ENCODE data around the gene TMEM41B. TPM values are rescaled to one million over a fixed set of nuclear protein-coding genes. Genes with fewer than 3 reads are reported as not detected.
"Not testable (repeated sequence)": the region's sequence is repeated elsewhere in the genome, so short reads cannot be mapped to it uniquely, and the experiment has no call there.

Gene TMEM41B
- 10 to 100 TPM; 25.7 to 27.3 TPM for total RNA-seq

- Mint-ChIP-seq H3K4me3 (peak within 1 kb of the TSS; percentile 88), H3K27ac (peak within 1 kb of the TSS; percentile 95), H3K36me3 (peaks cover 15% of the 10 kb centered on the region), H3K27me3 (peaks cover 20% of the 10 kb centered on the region), H3K4me1 (peaks cover 27% of the 10 kb centered on the region), H3K9me3 (ENCODE audit: low read depth) (no peaks in the 10 kb centered on the region)
- peak; percentile 99 for DNase-seq
- ATAC-seq: peak; percentile 92
- CTCF ChIA-PET: interaction anchor here (0.9 to 1.3 kb wide), 3 partner anchors 50 to 147 kb away, joined by 4 to 5 read pairs (median 4); no protein-coding TSS in a partner anchor
Observed at GRCh38 chr11:9314291-9315077, at the start of gene TMEM41B. Gene TMEM41B, minus strand, starts transcription at chr11:9314593. Its CDS starts 152 bp downstream, at chr11:9314441.

GRCh38 chr11:9362393-9362863, 48.0 kb upstream of the TMEM41B start:
- ATAC-seq: no peak
- H3K4me1 Mint-ChIP-seq: peaks cover 31% of the 10 kb centered on the region
- no peaks in the 10 kb centered on the region for H3K27me3 Mint-ChIP-seq
- no peaks in the 10 kb centered on the region for H3K36me3 Mint-ChIP-seq
- CTCF ChIA-PET: interaction anchor here (0.9 to 1.0 kb wide), 2 partner anchors 18 to 197 kb away, joined by 3 read pairs; no protein-coding TSS in a partner anchor
- H3K27ac Mint-ChIP-seq: peak overlapping the region; percentile 40
- H3K4me3 Mint-ChIP-seq: no peak overlapping the region
- no peak for DNase-seq
- no peaks in the 10 kb centered on the region for H3K9me3 Mint-ChIP-seq (ENCODE audit: low read depth)

GRCh38 chr11:9360862-9361622, 46.6 kb upstream of the TMEM41B start:
- not testable (repeated sequence) for H3K27me3 Mint-ChIP-seq; H3K36me3 Mint-ChIP-seq; DNase-seq; H3K27ac Mint-ChIP-seq; ATAC-seq; H3K9me3 Mint-ChIP-seq (ENCODE audit: low read depth); H3K4me3 Mint-ChIP-seq
- CTCF ChIA-PET: interaction anchor here (1.0 kb wide), 1 partner anchor 18 kb away, joined by 4 read pairs; no protein-coding TSS in a partner anchor
- H3K4me1 Mint-ChIP-seq: peaks cover 31% of the 10 kb centered on the region

GRCh38 chr11:9357041-9357440, 42.6 kb upstream of the TMEM41B start:
- DNase-seq: no peak
- CTCF ChIA-PET: no interaction called here

GRCh38 chr11:9351321-9351881, 37.0 kb upstream of the TMEM41B start:
- no peak for DNase-seq
- no peak for ATAC-seq
- Mint-ChIP-seq H3K4me1 (peaks cover 10% of the 10 kb centered on the region), H3K27ac (no peak overlapping the region), H3K4me3 (no peak overlapping the region), H3K27me3 (peaks cover 19% of the 10 kb centered on the region), H3K9me3 (ENCODE audit: low read depth) (no peaks in the 10 kb centered on the region), H3K36me3 (no peaks in the 10 kb centered on the region)
- CTCF ChIA-PET: no interaction called here

More at GRCh38 chr11:9357041-9357440, 42.6 kb upstream of the TMEM41B start:
- no peaks in the 10 kb centered on the region for H3K36me3 Mint-ChIP-seq
- peaks cover 2% of the 10 kb centered on the region for H3K27me3 Mint-ChIP-seq
- ATAC-seq: no peak
- peaks cover 8% of the 10 kb centered on the region for H3K4me1 Mint-ChIP-seq
- H3K9me3 Mint-ChIP-seq (ENCODE audit: low read depth): no peaks in the 10 kb centered on the region
- no peak overlapping the region for H3K4me3 Mint-ChIP-seq
- H3K27ac Mint-ChIP-seq: no peak overlapping the region

GRCh38 chr11:9347779-9348178, 33.4 kb upstream of the TMEM41B start:
- ATAC-seq; H3K4me1 Mint-ChIP-seq; DNase-seq; H3K9me3 Mint-ChIP-seq (ENCODE audit: low read depth); H3K36me3 Mint-ChIP-seq; H3K4me3 Mint-ChIP-seq; H3K27ac Mint-ChIP-seq: not testable (repeated sequence)
- H3K27me3 Mint-ChIP-seq: peaks cover 17% of the 10 kb centered on the region
- CTCF ChIA-PET: interaction anchor here (0.6 to 1.3 kb wide), 2 partner anchors 38 to 101 kb away, joined by 3 read pairs; no protein-coding TSS in a partner anchor

- peaks cover 8% of the 10 kb centered on the region for H3K4me1 Mint-ChIP-seq
- no peaks in the 10 kb centered on the region for H3K36me3 Mint-ChIP-seq
- CTCF ChIA-PET: interaction anchor here (1.0 kb wide), 1 partner anchor 159 kb away, joined by 3 read pairs; no protein-coding TSS in a partner anchor
- no peaks in the 10 kb centered on the region for H3K9me3 Mint-ChIP-seq (ENCODE audit: low read depth)
- ATAC-seq: peak; percentile 33
- H3K27me3 Mint-ChIP-seq: peaks cover 17% of the 10 kb centered on the region
- no peak overlapping the region for H3K4me3 Mint-ChIP-seq
- no peak overlapping the region for H3K27ac Mint-ChIP-seq
- no peak for DNase-seq
Observed at GRCh38 chr11:9347100-9347499, 32.7 kb upstream of the TMEM41B start.

GRCh38 chr11:9344061-9344680, 29.8 kb upstream of the TMEM41B start:
- no peaks in the 10 kb centered on the region for H3K36me3 Mint-ChIP-seq
- H3K9me3 Mint-ChIP-seq (ENCODE audit: low read depth): no peaks in the 10 kb centered on the region
- H3K27ac Mint-ChIP-seq: no peak overlapping the region
- DNase-seq (no peak), ATAC-seq (no peak)
- H3K27me3 Mint-ChIP-seq: peaks cover 11% of the 10 kb centered on the region
- peaks cover 8% of the 10 kb centered on the region for H3K4me1 Mint-ChIP-seq
- CTCF ChIA-PET: no interaction called here
- H3K4me3 Mint-ChIP-seq: no peak overlapping the region

GRCh38 chr11:9341638-9342178, 27.3 kb upstream of the TMEM41B start:
- Mint-ChIP-seq H3K4me1 (no peaks in the 10 kb centered on the region), H3K27ac (no peak overlapping the region), H3K9me3 (ENCODE audit: low read depth) (no peaks in the 10 kb centered on the region), H3K4me3 (no peak overlapping the region), H3K36me3 (no peaks in the 10 kb centered on the region), H3K27me3 (no peaks in the 10 kb centered on the region)
- no peak for ATAC-seq
- DNase-seq: no peak
- CTCF ChIA-PET: no interaction called here

- CTCF ChIA-PET: no interaction called here
- Mint-ChIP-seq H3K4me1 (peaks cover 2% of the 10 kb centered on the region), H3K4me3 (no peak overlapping the region), H3K27ac (no peak overlapping the region), H3K36me3 (no peaks in the 10 kb centered on the region), H3K27me3 (no peaks in the 10 kb centered on the region), H3K9me3 (ENCODE audit: low read depth) (no peaks in the 10 kb centered on the region)
- ATAC-seq: no peak
- no peak for DNase-seq
Observed at GRCh38 chr11:9332655-9333054, 18.3 kb upstream of the TMEM41B start.

GRCh38 chr11:9330387-9331384, 16.3 kb upstream of the TMEM41B start:
- no peaks in the 10 kb centered on the region for H3K36me3 Mint-ChIP-seq
- CTCF ChIA-PET: no interaction called here
- DNase-seq: no peak

GRCh38 chr11:9320047-9320446, 5.7 kb upstream of the TMEM41B start:
- CTCF ChIA-PET: interaction anchor here (0.7 kb wide), 1 partner anchor 60 kb away, joined by 3 read pairs; no protein-coding TSS in a partner anchor
- no peak for DNase-seq
- H3K36me3 Mint-ChIP-seq: no peaks in the 10 kb centered on the region
- no peak overlapping the region for H3K4me3 Mint-ChIP-seq
- peaks cover 3% of the 10 kb centered on the region for H3K4me1 Mint-ChIP-seq
- no peak overlapping the region for H3K27ac Mint-ChIP-seq
- no peak for ATAC-seq
- no peaks in the 10 kb centered on the region for H3K9me3 Mint-ChIP-seq (ENCODE audit: low read depth)
- peaks cover 34% of the 10 kb centered on the region for H3K27me3 Mint-ChIP-seq

More at GRCh38 chr11:9330387-9331384, 16.3 kb upstream of the TMEM41B start:
- no peak overlapping the region for H3K27ac Mint-ChIP-seq
- ATAC-seq: no peak
- no peaks in the 10 kb centered on the region for H3K27me3 Mint-ChIP-seq
- H3K9me3 Mint-ChIP-seq (ENCODE audit: low read depth): no peaks in the 10 kb centered on the region
- peaks cover 2% of the 10 kb centered on the region for H3K4me1 Mint-ChIP-seq
- no peak overlapping the region for H3K4me3 Mint-ChIP-seq

Measured in activated CD8-positive, alpha-beta memory T cell treated with anti-CD3 and anti-CD28 coated beads, Interleukin-2, amount 10 ng/mL, durations not matched to agents 7 days and 5 days (primary cell).